ENCODE data around the gene PRKCH.
"Not testable (repeated sequence)": the region's sequence is repeated elsewhere in the genome, so short reads cannot be mapped to it uniquely, and the experiment has no call there.

Gene PRKCH

GRCh38 chr14:61406675-61407074 lies 85.3 kb downstream of the PRKCH start:
- Histone ChIP-seq H3K9ac (ENCODE audit: low read length) (no peak overlapping the region), H3K36me3 (ENCODE audit: control insufficient read depth, insufficient read depth, low read length) (no peaks in the 10 kb centered on the region), H3K4me1 (ENCODE audit: control insufficient read depth, insufficient read depth, low read length) (no peaks in the 10 kb centered on the region), H3K27me3 (ENCODE audit: control insufficient read depth, insufficient read depth, low read length) (no peaks in the 10 kb centered on the region), H3K9me3 (ENCODE audit: control insufficient read depth, low read length) (no peaks in the 10 kb centered on the region), H3K4me3 (ENCODE audit: low read length) (no peak overlapping the region)

- Histone ChIP-seq H3K9ac (ENCODE audit: low read length) (no peak overlapping the region), H3K9me3 (ENCODE audit: control insufficient read depth, low read length) (no peaks in the 10 kb centered on the region), H3K4me1 (ENCODE audit: control insufficient read depth, insufficient read depth, low read length) (no peaks in the 10 kb centered on the region), H3K4me3 (ENCODE audit: low read length) (no peak overlapping the region), H3K27me3 (ENCODE audit: control insufficient read depth, insufficient read depth, low read length) (no peaks in the 10 kb centered on the region), H3K36me3 (ENCODE audit: control insufficient read depth, insufficient read depth, low read length) (no peaks in the 10 kb centered on the region)
These were observed 87.1 kb downstream of the PRKCH start for GRCh38 chr14:61408498-61408897.

- H3K4me1 ChIP-seq (ENCODE audit: control insufficient read depth, insufficient read depth, low read length), result no peaks in the 10 kb centered on the region
- H3K4me3 ChIP-seq (ENCODE audit: low read length), result no peak overlapping the region
- no peak overlapping the region for H3K9ac ChIP-seq (ENCODE audit: low read length)
- no peaks in the 10 kb centered on the region for H3K27me3 ChIP-seq (ENCODE audit: control insufficient read depth, insufficient read depth, low read length)
- H3K9me3 ChIP-seq (ENCODE audit: control insufficient read depth, low read length), result no peaks in the 10 kb centered on the region
- no peaks in the 10 kb centered on the region for H3K36me3 ChIP-seq (ENCODE audit: control insufficient read depth, insufficient read depth, low read length)
These were observed 88.4 kb downstream of the PRKCH start for GRCh38 chr14:61409782-61410181.

- H3K27me3 ChIP-seq (ENCODE audit: control insufficient read depth, insufficient read depth, low read length); H3K4me3 ChIP-seq (ENCODE audit: low read length); H3K9ac ChIP-seq (ENCODE audit: low read length); H3K9me3 ChIP-seq (ENCODE audit: control insufficient read depth, low read length); H3K4me1 ChIP-seq (ENCODE audit: control insufficient read depth, insufficient read depth, low read length); H3K36me3 ChIP-seq (ENCODE audit: control insufficient read depth, insufficient read depth, low read length): not testable (repeated sequence)
These were observed 94.6 kb downstream of the PRKCH start for GRCh38 chr14:61415934-61416333.

GRCh38 chr14:61416591-61416990 lies 95.2 kb downstream of the PRKCH start:
- H3K9ac ChIP-seq (ENCODE audit: low read length), result no peak overlapping the region
- H3K27me3 ChIP-seq (ENCODE audit: control insufficient read depth, insufficient read depth, low read length), result no peaks in the 10 kb centered on the region
- H3K36me3 ChIP-seq (ENCODE audit: control insufficient read depth, insufficient read depth, low read length), result no peaks in the 10 kb centered on the region
- no peak overlapping the region for H3K4me3 ChIP-seq (ENCODE audit: low read length)
- no peaks in the 10 kb centered on the region for H3K9me3 ChIP-seq (ENCODE audit: control insufficient read depth, low read length)
- H3K4me1 ChIP-seq (ENCODE audit: control insufficient read depth, insufficient read depth, low read length), result no peaks in the 10 kb centered on the region

- no peaks in the 10 kb centered on the region for H3K4me1 ChIP-seq (ENCODE audit: control insufficient read depth, insufficient read depth, low read length)
- no peaks in the 10 kb centered on the region for H3K27me3 ChIP-seq (ENCODE audit: control insufficient read depth, insufficient read depth, low read length)
- H3K4me3 ChIP-seq (ENCODE audit: low read length), result no peak overlapping the region
- no peak overlapping the region for H3K9ac ChIP-seq (ENCODE audit: low read length)
- H3K9me3 ChIP-seq (ENCODE audit: control insufficient read depth, low read length), result no peaks in the 10 kb centered on the region
- H3K36me3 ChIP-seq (ENCODE audit: control insufficient read depth, insufficient read depth, low read length), result no peaks in the 10 kb centered on the region
These were observed 95.8 kb downstream of the PRKCH start for GRCh38 chr14:61417141-61417540.

- H3K9ac ChIP-seq (ENCODE audit: low read length), result no peak overlapping the region
- no peaks in the 10 kb centered on the region for H3K9me3 ChIP-seq (ENCODE audit: control insufficient read depth, low read length)
- no peaks in the 10 kb centered on the region for H3K4me1 ChIP-seq (ENCODE audit: control insufficient read depth, insufficient read depth, low read length)
- H3K4me3 ChIP-seq (ENCODE audit: low read length), result no peak overlapping the region
- H3K27me3 ChIP-seq (ENCODE audit: control insufficient read depth, insufficient read depth, low read length), result no peaks in the 10 kb centered on the region
- no peaks in the 10 kb centered on the region for H3K36me3 ChIP-seq (ENCODE audit: control insufficient read depth, insufficient read depth, low read length)
These were observed 96.6 kb downstream of the PRKCH start for GRCh38 chr14:61417883-61418455.

- Histone ChIP-seq H3K36me3 (ENCODE audit: control insufficient read depth, insufficient read depth, low read length) (no peaks in the 10 kb centered on the region), H3K9ac (ENCODE audit: low read length) (no peak overlapping the region), H3K27me3 (ENCODE audit: control insufficient read depth, insufficient read depth, low read length) (no peaks in the 10 kb centered on the region), H3K4me3 (ENCODE audit: low read length) (no peak overlapping the region), H3K9me3 (ENCODE audit: control insufficient read depth, low read length) (no peaks in the 10 kb centered on the region), H3K4me1 (ENCODE audit: control insufficient read depth, insufficient read depth, low read length) (no peaks in the 10 kb centered on the region)
These were observed 97.4 kb downstream of the PRKCH start for GRCh38 chr14:61418746-61419145.

GRCh38 chr14:61419201-61419600 lies 97.8 kb downstream of the PRKCH start:
- no peak overlapping the region for H3K9ac ChIP-seq (ENCODE audit: low read length)
- no peaks in the 10 kb centered on the region for H3K4me1 ChIP-seq (ENCODE audit: control insufficient read depth, insufficient read depth, low read length)
- no peaks in the 10 kb centered on the region for H3K36me3 ChIP-seq (ENCODE audit: control insufficient read depth, insufficient read depth, low read length)
- H3K4me3 ChIP-seq (ENCODE audit: low read length), result no peak overlapping the region
- H3K27me3 ChIP-seq (ENCODE audit: control insufficient read depth, insufficient read depth, low read length), result no peaks in the 10 kb centered on the region
- H3K9me3 ChIP-seq (ENCODE audit: control insufficient read depth, low read length), result no peaks in the 10 kb centered on the region

- Histone ChIP-seq H3K9ac (ENCODE audit: low read length) (no peak overlapping the region), H3K36me3 (ENCODE audit: control insufficient read depth, insufficient read depth, low read length) (no peaks in the 10 kb centered on the region), H3K9me3 (ENCODE audit: control insufficient read depth, low read length) (no peaks in the 10 kb centered on the region), H3K27me3 (ENCODE audit: control insufficient read depth, insufficient read depth, low read length) (no peaks in the 10 kb centered on the region), H3K4me1 (ENCODE audit: control insufficient read depth, insufficient read depth, low read length) (no peaks in the 10 kb centered on the region), H3K4me3 (ENCODE audit: low read length) (no peak overlapping the region)
These were observed 98.9 kb downstream of the PRKCH start for GRCh38 chr14:61420326-61420725.

GRCh38 chr14:61421212-61421923 lies 100.0 kb downstream of the PRKCH start:
- H3K4me1 ChIP-seq (ENCODE audit: control insufficient read depth, insufficient read depth, low read length), result no peaks in the 10 kb centered on the region
- H3K4me3 ChIP-seq (ENCODE audit: low read length), result no peak overlapping the region
- no peak overlapping the region for H3K9ac ChIP-seq (ENCODE audit: low read length)
- no peaks in the 10 kb centered on the region for H3K9me3 ChIP-seq (ENCODE audit: control insufficient read depth, low read length)
- H3K27me3 ChIP-seq (ENCODE audit: control insufficient read depth, insufficient read depth, low read length), result no peaks in the 10 kb centered on the region
- H3K36me3 ChIP-seq (ENCODE audit: control insufficient read depth, insufficient read depth, low read length), result no peaks in the 10 kb centered on the region

- Histone ChIP-seq H3K4me3 (ENCODE audit: low read length) (no peak overlapping the region), H3K9ac (ENCODE audit: low read length) (no peak overlapping the region)
These were observed 104.7 kb downstream of the PRKCH start for GRCh38 chr14:61426048-61426447.

More at GRCh38 chr14:61426048-61426447, 104.7 kb downstream of the PRKCH start:
- Histone ChIP-seq H3K27me3 (ENCODE audit: control insufficient read depth, insufficient read depth, low read length) (no peaks in the 10 kb centered on the region), H3K4me1 (ENCODE audit: control insufficient read depth, insufficient read depth, low read length) (no peaks in the 10 kb centered on the region), H3K9me3 (ENCODE audit: control insufficient read depth, low read length) (no peaks in the 10 kb centered on the region), H3K36me3 (ENCODE audit: control insufficient read depth, insufficient read depth, low read length) (no peaks in the 10 kb centered on the region)

All from mucosa of stomach (tissue), 1 donor.